ENCODE data around the gene TET2. TPM values are rescaled to one million over a fixed set of nuclear protein-coding genes. Genes with fewer than 3 reads are reported as not detected.

TET2 gene
- total RNA-seq, 1 donor = 18.1 TPM

GRCh38 chr4:105155426-105155825 is 8.8 kb downstream of the TET2 start:
- TF ChIP-seq CTCF (IDR thresholded peaks at IDR 0.05; ENCODE audit: insufficient read depth, low read depth, low read length) = no peak
- no peak overlapping the region for H3K4me3 ChIP-seq (ENCODE audit: low read depth, low read length)
- DNase-seq (ENCODE audit: low read depth) = no peak

- peak; percentile 76 for DNase-seq (ENCODE audit: low read depth)
- TF ChIP-seq CTCF (IDR thresholded peaks at IDR 0.05; ENCODE audit: insufficient read depth, low read depth, low read length) = no peak
- peak overlapping the region; percentile 42 for H3K4me3 ChIP-seq (ENCODE audit: low read depth, low read length)
Measured at GRCh38 chr4:105158837-105159236, 12.2 kb downstream of the TET2 start.

- no peak for TF ChIP-seq CTCF (IDR thresholded peaks at IDR 0.05; ENCODE audit: insufficient read depth, low read depth, low read length)
- no peak overlapping the region for H3K4me3 ChIP-seq (ENCODE audit: low read depth, low read length)
- no peak for DNase-seq (ENCODE audit: low read depth)
Measured at GRCh38 chr4:105162123-105162796, 15.6 kb downstream of the TET2 start.

GRCh38 chr4:105164548-105164947 is 17.9 kb downstream of the TET2 start:
- DNase-seq (ENCODE audit: low read depth) = no peak
- no peak for TF ChIP-seq CTCF (IDR thresholded peaks at IDR 0.05; ENCODE audit: insufficient read depth, low read depth, low read length)
- H3K4me3 ChIP-seq (ENCODE audit: low read depth, low read length) = no peak overlapping the region

GRCh38 chr4:105166066-105166465 is 19.4 kb downstream of the TET2 start:
- DNase-seq (ENCODE audit: low read depth) = no peak
- no peak overlapping the region for H3K4me3 ChIP-seq (ENCODE audit: low read depth, low read length)
- no peak for TF ChIP-seq CTCF (IDR thresholded peaks at IDR 0.05; ENCODE audit: insufficient read depth, low read depth, low read length)

GRCh38 chr4:105170711-105171110 is 24.0 kb downstream of the TET2 start:
- DNase-seq (ENCODE audit: low read depth) = no peak
- no peak for TF ChIP-seq CTCF (IDR thresholded peaks at IDR 0.05; ENCODE audit: insufficient read depth, low read depth, low read length)
- no peak overlapping the region for H3K4me3 ChIP-seq (ENCODE audit: low read depth, low read length)

- H3K4me3 ChIP-seq (ENCODE audit: low read depth, low read length) = no peak overlapping the region
- no peak for TF ChIP-seq CTCF (IDR thresholded peaks at IDR 0.05; ENCODE audit: insufficient read depth, low read depth, low read length)
- no peak for DNase-seq (ENCODE audit: low read depth)
Measured at GRCh38 chr4:105171912-105172311, 25.2 kb downstream of the TET2 start.
